ENCODE measurements around the gene ATAD1. TPM values are rescaled to one million over a fixed set of nuclear protein-coding genes. Genes with fewer than 3 reads are reported as not detected.
"Not testable (repeated sequence)": the region's sequence is repeated elsewhere in the genome, so short reads cannot be mapped to it uniquely, and the experiment has no call there.

The ATAD1 gene
- total RNA-seq, 1 donor, result 43.8 TPM

DNA sequence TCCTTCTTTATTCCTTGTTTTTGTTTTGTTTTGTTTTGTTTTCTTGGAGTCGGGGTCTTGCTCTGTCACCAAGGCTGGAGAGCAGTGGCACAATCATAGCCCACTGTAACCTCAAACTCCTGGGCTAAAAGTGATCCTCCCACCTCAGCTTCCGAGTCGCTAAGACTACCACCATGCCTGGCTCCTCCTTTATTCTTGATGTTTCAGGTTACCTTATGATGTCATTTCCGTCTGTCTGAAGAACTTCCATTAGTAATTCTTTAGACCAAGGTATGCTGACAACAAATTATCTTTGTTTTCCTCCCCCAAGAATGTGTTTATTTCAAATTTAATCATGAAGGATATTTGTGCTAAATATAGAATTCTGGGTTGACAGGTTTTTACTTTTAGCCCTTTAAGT is 18.1 kb upstream of the ATAD1 start:
- Histone ChIP-seq H4K20me1 (ENCODE audit: insufficient read depth, low read length) (no peaks in the 10 kb centered on the region), H3K4me1 (ENCODE audit: insufficient read depth, low read length) (no peaks in the 10 kb centered on the region), H3K27ac (ENCODE audit: low read depth, low read length) (no peak overlapping the region), H2AFZ (ENCODE audit: low read length) (no peak overlapping the region), H3K4me3 (ENCODE audit: insufficient read depth, low read length) (no peak overlapping the region), H3K9me3 (ENCODE audit: low read depth, low read length) (no peaks in the 10 kb centered on the region), H3K36me3 (ENCODE audit: insufficient read depth, low read length) (no peaks in the 10 kb centered on the region), H3K79me2 (ENCODE audit: insufficient read depth, low read length) (no peaks in the 10 kb centered on the region), H3K27me3 (ENCODE audit: insufficient read depth, low read length) (no peaks in the 10 kb centered on the region), H3K4me2 (ENCODE audit: insufficient read depth, low read length) (no peak overlapping the region)
- TF ChIP-seq, protein P1, sequence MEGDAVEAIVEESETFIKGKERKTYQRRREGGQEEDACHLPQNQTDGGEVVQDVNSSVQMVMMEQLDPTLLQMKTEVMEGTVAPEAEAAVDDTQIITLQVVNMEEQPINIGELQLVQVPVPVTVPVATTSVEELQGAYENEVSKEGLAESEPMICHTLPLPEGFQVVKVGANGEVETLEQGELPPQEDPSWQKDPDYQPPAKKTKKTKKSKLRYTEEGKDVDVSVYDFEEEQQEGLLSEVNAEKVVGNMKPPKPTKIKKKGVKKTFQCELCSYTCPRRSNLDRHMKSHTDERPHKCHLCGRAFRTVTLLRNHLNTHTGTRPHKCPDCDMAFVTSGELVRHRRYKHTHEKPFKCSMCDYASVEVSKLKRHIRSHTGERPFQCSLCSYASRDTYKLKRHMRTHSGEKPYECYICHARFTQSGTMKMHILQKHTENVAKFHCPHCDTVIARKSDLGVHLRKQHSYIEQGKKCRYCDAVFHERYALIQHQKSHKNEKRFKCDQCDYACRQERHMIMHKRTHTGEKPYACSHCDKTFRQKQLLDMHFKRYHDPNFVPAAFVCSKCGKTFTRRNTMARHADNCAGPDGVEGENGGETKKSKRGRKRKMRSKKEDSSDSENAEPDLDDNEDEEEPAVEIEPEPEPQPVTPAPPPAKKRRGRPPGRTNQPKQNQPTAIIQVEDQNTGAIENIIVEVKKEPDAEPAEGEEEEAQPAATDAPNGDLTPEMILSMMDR (IDR thresholded peaks at IDR 0.05; ENCODE audit: extremely low read depth, low read depth, low read length), result no peak
- DNase-seq (ENCODE audit: insufficient read length, low spot score, missing footprints), result no peak

DNA sequence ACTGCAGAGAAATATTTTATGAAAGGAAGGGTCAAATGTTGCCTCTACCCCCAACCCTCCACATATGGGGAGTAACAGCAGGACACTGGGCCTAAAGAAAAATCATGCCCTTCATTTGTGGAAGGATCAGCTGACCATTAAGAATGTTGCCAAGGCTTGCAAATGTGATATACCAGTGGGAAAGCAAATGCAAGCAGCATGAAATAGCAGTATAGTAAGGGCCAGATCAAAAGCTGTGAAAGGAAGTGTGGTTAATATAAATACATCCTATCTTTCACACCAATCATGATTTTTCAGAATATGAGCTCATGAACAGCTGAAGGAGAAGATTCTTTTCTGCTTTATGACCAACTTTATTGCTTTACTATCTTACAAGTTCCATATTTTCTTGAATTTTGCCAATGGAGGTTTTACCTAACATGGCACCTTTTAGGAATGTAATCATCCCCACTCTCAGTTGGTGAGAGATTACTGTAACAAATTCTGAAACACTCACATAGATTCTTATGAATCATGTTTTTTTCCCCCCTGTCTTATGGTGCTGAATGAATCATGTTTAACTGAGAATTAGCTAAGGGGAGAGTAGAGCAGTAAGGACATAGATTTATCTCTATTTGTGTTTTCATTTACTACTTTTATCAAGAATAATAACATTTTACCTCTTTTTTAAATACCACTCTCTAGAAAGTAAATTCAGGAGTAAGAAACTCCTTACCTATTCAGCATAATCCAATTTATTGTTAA is 12.1 kb upstream of the ATAD1 start:
- Histone ChIP-seq H4K20me1 (ENCODE audit: insufficient read depth, low read length) (no peaks in the 10 kb centered on the region), H3K4me2 (ENCODE audit: insufficient read depth, low read length) (no peak overlapping the region), H2AFZ (ENCODE audit: low read length) (no peak overlapping the region), H3K36me3 (ENCODE audit: insufficient read depth, low read length) (no peaks in the 10 kb centered on the region), H3K4me3 (ENCODE audit: insufficient read depth, low read length) (no peak overlapping the region), H3K4me1 (ENCODE audit: insufficient read depth, low read length) (no peaks in the 10 kb centered on the region), H3K27ac (ENCODE audit: low read depth, low read length) (no peak overlapping the region), H3K9me3 (ENCODE audit: low read depth, low read length) (no peaks in the 10 kb centered on the region), H3K27me3 (ENCODE audit: insufficient read depth, low read length) (no peaks in the 10 kb centered on the region), H3K79me2 (ENCODE audit: insufficient read depth, low read length) (no peaks in the 10 kb centered on the region)
- peak; percentile 42 for DNase-seq (ENCODE audit: insufficient read length, low spot score, missing footprints)
- TF ChIP-seq, protein P1 (IDR thresholded peaks at IDR 0.05; ENCODE audit: extremely low read depth, low read depth, low read length), result no peak

DNA sequence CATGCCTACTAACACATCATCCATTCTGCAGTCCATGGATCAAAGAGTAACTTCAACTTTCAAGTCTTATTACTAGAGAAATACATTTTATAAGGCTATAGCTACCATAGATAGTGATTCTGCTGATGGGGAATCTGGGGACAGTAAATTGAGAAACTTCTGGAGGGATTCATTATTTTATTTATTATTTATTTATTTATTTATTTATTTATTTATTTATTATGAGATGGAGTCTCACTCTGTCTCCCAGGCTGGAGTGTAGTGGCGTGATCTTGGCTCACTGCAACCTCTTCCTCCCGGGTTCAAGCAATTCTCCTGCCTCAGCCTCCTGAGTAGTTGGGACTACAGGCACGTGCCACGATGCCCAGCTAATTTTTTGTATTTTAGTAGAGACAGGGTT is 11.0 kb upstream of the ATAD1 start:
- not testable (repeated sequence) for H4K20me1 ChIP-seq (ENCODE audit: insufficient read depth, low read length); H3K4me1 ChIP-seq (ENCODE audit: insufficient read depth, low read length); H3K4me2 ChIP-seq (ENCODE audit: insufficient read depth, low read length); H3K27me3 ChIP-seq (ENCODE audit: insufficient read depth, low read length); H3K79me2 ChIP-seq (ENCODE audit: insufficient read depth, low read length); H3K27ac ChIP-seq (ENCODE audit: low read depth, low read length); H3K9me3 ChIP-seq (ENCODE audit: low read depth, low read length); H3K36me3 ChIP-seq (ENCODE audit: insufficient read depth, low read length); DNase-seq (ENCODE audit: insufficient read length, low spot score, missing footprints); H3K4me3 ChIP-seq (ENCODE audit: insufficient read depth, low read length); H2AFZ ChIP-seq (ENCODE audit: low read length)

DNA sequence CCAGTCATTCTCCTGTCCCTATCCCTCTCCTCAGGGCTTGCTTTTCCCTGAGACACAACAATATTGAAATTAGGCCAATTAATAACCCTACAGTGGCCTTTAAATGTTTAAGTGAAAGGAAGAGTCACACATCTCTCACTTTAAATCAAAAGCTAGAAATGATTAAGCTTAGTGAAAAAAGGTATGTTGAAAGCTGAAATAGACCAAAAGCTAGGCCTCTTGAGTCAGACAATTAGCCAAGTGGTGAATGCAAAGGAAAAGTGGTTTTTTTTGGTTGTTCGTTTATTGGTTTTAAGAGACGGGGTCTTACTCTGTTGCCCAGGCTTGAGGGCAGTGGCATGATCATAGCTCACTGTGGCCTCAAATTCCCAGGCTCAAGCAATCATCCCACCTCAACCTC is 9.7 kb upstream of the ATAD1 start:
- no peak overlapping the region for H3K4me2 ChIP-seq (ENCODE audit: insufficient read depth, low read length)
- TF ChIP-seq, protein P1 (IDR thresholded peaks at IDR 0.05; ENCODE audit: extremely low read depth, low read depth, low read length), result no peak

More for the DNA sequence above, 9.7 kb upstream of the ATAD1 start:
- no peaks in the 10 kb centered on the region for H3K79me2 ChIP-seq (ENCODE audit: insufficient read depth, low read length)
- H3K9me3 ChIP-seq (ENCODE audit: low read depth, low read length), result no peaks in the 10 kb centered on the region
- no peak overlapping the region for H3K27ac ChIP-seq (ENCODE audit: low read depth, low read length)
- H3K4me1 ChIP-seq (ENCODE audit: insufficient read depth, low read length), result no peaks in the 10 kb centered on the region
- H3K4me3 ChIP-seq (ENCODE audit: insufficient read depth, low read length), result no peak overlapping the region
- no peaks in the 10 kb centered on the region for H3K36me3 ChIP-seq (ENCODE audit: insufficient read depth, low read length)
- no peaks in the 10 kb centered on the region for H4K20me1 ChIP-seq (ENCODE audit: insufficient read depth, low read length)
- H2AFZ ChIP-seq (ENCODE audit: low read length), result no peak overlapping the region
- no peak for DNase-seq (ENCODE audit: insufficient read length, low spot score, missing footprints)
- no peaks in the 10 kb centered on the region for H3K27me3 ChIP-seq (ENCODE audit: insufficient read depth, low read length)

Measured in osteoblast (primary cell).